NCI-H1092 (cell line): ENCODE data around the gene SYP.

Source experiments
- DNase-seq: peaks from one replicate; lab custom pipeline; 2025; lab: John Stamatoyannopoulos, UW

The SYP gene

GRCh38 chrX:49199906-49200771 lies at the start of gene SYP:
Gene SYP, minus strand, starts transcription at chrX:49200193. Its CDS starts 7 bp downstream, at chrX:49200186.
- peak; percentile 85 for DNase-seq

- no peak for DNase-seq
Measured at GRCh38 chrX:49249616-49250015, 49.6 kb upstream of the SYP start.

GRCh38 chrX:49249071-49249470 lies 49.1 kb upstream of the SYP start:
- no peak for DNase-seq

GRCh38 chrX:49247916-49248811 lies 48.2 kb upstream of the SYP start:
- DNase-seq = no peak

- DNase-seq = no peak
Measured at GRCh38 chrX:49247346-49247745, 47.4 kb upstream of the SYP start.

- DNase-seq = no peak
Measured at GRCh38 chrX:49246541-49246940, 46.5 kb upstream of the SYP start.

- no peak for DNase-seq
Measured at GRCh38 chrX:49244207-49244606, 44.2 kb upstream of the SYP start.

- no peak for DNase-seq
Measured at GRCh38 chrX:49243166-49243565, 43.2 kb upstream of the SYP start.

GRCh38 chrX:49242545-49243066 lies 42.6 kb upstream of the SYP start:
- no peak for DNase-seq

- no peak for DNase-seq
Measured at GRCh38 chrX:49238735-49239134, 38.7 kb upstream of the SYP start.

- no peak for DNase-seq
Measured at GRCh38 chrX:49237060-49237459, 37.1 kb upstream of the SYP start.

- DNase-seq = no peak
Measured at GRCh38 chrX:49233887-49234555, 34.0 kb upstream of the SYP start.

- no peak for DNase-seq
Measured at GRCh38 chrX:49233176-49233575, 33.2 kb upstream of the SYP start, which contains the start of gene CACNA1F. Gene CACNA1F, minus strand, starts transcription at chrX:49233340. Its CDS starts 31 bp downstream, at chrX:49233309.

GRCh38 chrX:49232525-49232924 lies 32.5 kb upstream of the SYP start:
- no peak for DNase-seq

- DNase-seq = no peak
Measured at GRCh38 chrX:49231333-49232000, 31.5 kb upstream of the SYP start.

GRCh38 chrX:49230500-49231232 lies 30.7 kb upstream of the SYP start:
- no peak for DNase-seq

- DNase-seq = no peak
Measured at GRCh38 chrX:49228185-49228584, 28.2 kb upstream of the SYP start.

GRCh38 chrX:49227726-49228125 lies 27.7 kb upstream of the SYP start:
- no peak for DNase-seq

GRCh38 chrX:49226946-49227345 lies 27.0 kb upstream of the SYP start:
- no peak for DNase-seq

GRCh38 chrX:49225858-49226257 lies 25.9 kb upstream of the SYP start:
- no peak for DNase-seq

- DNase-seq = no peak
Measured at GRCh38 chrX:49221868-49222267, 21.9 kb upstream of the SYP start.
